Lower lobe of right lung (tissue), 2 donors: Measurements from ENCODE around the gene CFB. TPM values are rescaled to one million over a fixed set of nuclear protein-coding genes. Genes with fewer than 3 reads are reported as not detected.

Source experiments
- ATAC-seq, 2 donors: fragments of 200-7000 bp; cut with Tn5 transposase; one replicate each; pipeline ENCODE4 v1.9.1; 2020 to 2022; ENCODE audit warnings: mild to moderate bottlenecking in 2 of 2, moderate library complexity in 2 of 2
- DNase-seq: peaks from one replicate; pipeline ENCODE4 v3.0.0-alpha.2; 2020
- H3K27ac ChIP-seq: fragments of 200-600 bp; one replicate; pipeline ENCODE4 v1.8.0; 2022
- H3K27me3 ChIP-seq: fragments of 200-600 bp; one replicate; pipeline ENCODE4 v1.8.0; 2022; ENCODE audit warnings: low read depth
- H3K36me3 ChIP-seq: fragments of 200-600 bp; one replicate; pipeline ENCODE4 v1.8.0; 2022; ENCODE audit warnings: mild to moderate bottlenecking
- H3K4me1 ChIP-seq: fragments of 200-600 bp; one replicate; pipeline ENCODE4 v1.8.0; 2022
- H3K4me3 ChIP-seq: fragments of 200-600 bp; one replicate; pipeline ENCODE4 v1.8.0; 2022; ENCODE audit warnings: mild to moderate bottlenecking
- H3K9me3 ChIP-seq: fragments of 200-600 bp; one replicate; pipeline ENCODE4 v1.8.0; 2022
- intact Hi-C: fragments of 100-400 bp; cut with DNase I; formaldehyde crosslinking; loops from one replicate; pipeline ENCODE4 v1.11.0; 2022
- total RNA-seq: library from RNA; stranded (reverse); fragmentation: NEBNext Ultra II Directional; extraction: Animal tissue kit (Norgen Biotek cat#: 25700); gene quantifications from one replicate; pipeline ENCODE4 v1.2.1, GENCODE V29; 2021
- TF ChIP-seq, protein P1 (sequence below): fragments of 200-600 bp; IDR thresholded peaks from one replicate; pipeline ENCODE4 v1.8.0; 2022; ENCODE audit warnings: antibody characterized with exemption, mild to moderate bottlenecking
- donor health status: DM: no; HTN: yes; CAD: no; lungs with severe emphysema.

The CFB gene
- total RNA-seq, 1 donor from 2014 or later = 85.6 TPM

DNA sequence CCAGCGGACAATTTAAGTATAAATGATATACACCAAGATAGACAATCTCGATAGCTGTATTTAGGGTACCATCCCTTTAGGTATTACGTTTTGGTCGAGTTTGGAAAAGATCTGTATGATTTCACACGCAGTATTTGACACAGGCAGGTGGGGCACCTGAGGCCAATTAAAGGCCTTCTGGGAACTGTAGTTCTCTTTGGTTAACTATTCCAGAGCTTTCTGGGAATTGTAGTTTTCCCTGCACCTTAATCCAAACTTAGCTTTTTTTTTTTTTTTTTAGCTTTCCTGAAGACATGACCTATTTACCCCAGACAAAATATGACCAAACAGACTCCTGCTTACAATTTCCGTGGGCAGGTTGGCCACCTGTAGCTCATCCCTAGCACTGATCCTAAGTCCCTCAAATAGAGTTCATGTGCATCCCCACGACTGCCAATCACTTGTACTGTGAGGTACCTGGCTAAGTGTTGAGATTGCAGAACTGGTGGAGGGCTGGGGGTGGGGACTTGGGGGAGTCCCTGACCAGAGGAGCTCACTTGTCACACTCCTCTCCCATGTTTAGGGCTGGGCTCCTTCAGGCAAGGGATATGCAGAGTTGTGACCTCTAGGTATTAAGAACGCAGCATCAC is 47.4 kb upstream of the CFB start:
- Histone ChIP-seq H3K27ac (peak overlapping the region; percentile 84), H3K9me3 (no peaks in the 10 kb centered on the region), H3K4me3 (peak overlapping the region; percentile 97), H3K36me3 (peaks cover 26% of the 10 kb centered on the region), H3K4me1 (peaks cover 39% of the 10 kb centered on the region), H3K27me3 (no peaks in the 10 kb centered on the region)
- intact Hi-C loops = no loop called here
- TF ChIP-seq, protein P1, sequence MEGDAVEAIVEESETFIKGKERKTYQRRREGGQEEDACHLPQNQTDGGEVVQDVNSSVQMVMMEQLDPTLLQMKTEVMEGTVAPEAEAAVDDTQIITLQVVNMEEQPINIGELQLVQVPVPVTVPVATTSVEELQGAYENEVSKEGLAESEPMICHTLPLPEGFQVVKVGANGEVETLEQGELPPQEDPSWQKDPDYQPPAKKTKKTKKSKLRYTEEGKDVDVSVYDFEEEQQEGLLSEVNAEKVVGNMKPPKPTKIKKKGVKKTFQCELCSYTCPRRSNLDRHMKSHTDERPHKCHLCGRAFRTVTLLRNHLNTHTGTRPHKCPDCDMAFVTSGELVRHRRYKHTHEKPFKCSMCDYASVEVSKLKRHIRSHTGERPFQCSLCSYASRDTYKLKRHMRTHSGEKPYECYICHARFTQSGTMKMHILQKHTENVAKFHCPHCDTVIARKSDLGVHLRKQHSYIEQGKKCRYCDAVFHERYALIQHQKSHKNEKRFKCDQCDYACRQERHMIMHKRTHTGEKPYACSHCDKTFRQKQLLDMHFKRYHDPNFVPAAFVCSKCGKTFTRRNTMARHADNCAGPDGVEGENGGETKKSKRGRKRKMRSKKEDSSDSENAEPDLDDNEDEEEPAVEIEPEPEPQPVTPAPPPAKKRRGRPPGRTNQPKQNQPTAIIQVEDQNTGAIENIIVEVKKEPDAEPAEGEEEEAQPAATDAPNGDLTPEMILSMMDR = no peak
- ATAC-seq (peak in 1 of 2 donors; percentile 59), DNase-seq (no peak)

- Histone ChIP-seq H3K9me3 (no peaks in the 10 kb centered on the region), H3K4me1 (peaks cover 39% of the 10 kb centered on the region), H3K36me3 (peaks cover 19% of the 10 kb centered on the region), H3K27me3 (no peaks in the 10 kb centered on the region), H3K4me3 (no peak overlapping the region), H3K27ac (no peak overlapping the region)
- TF ChIP-seq, protein P1 = no peak
- DNase-seq = no peak
- ATAC-seq = no peak
- intact Hi-C loops = no loop called here
Observed at GRCh38 chr6:31899215-31899614, 46.7 kb upstream of the CFB start.

- intact Hi-C loops = no loop called here
Observed at GRCh38 chr6:31899882-31900722, 45.8 kb upstream of the CFB start.

GRCh38 chr6:31900917-31901414 is 44.9 kb upstream of the CFB start:
- Histone ChIP-seq H3K27ac (no peak overlapping the region), H3K9me3 (no peaks in the 10 kb centered on the region), H3K4me3 (peak overlapping the region; percentile 83), H3K27me3 (no peaks in the 10 kb centered on the region), H3K4me1 (peaks cover 39% of the 10 kb centered on the region), H3K36me3 (peaks cover 2% of the 10 kb centered on the region)
- TF ChIP-seq, protein P1 = no peak
- ATAC-seq (no peak), DNase-seq (no peak)
- intact Hi-C loops = no loop called here

More at GRCh38 chr6:31899882-31900722, 45.8 kb upstream of the CFB start:
- Histone ChIP-seq H3K27me3 (no peaks in the 10 kb centered on the region), H3K4me3 (no peak overlapping the region), H3K36me3 (peaks cover 10% of the 10 kb centered on the region), H3K4me1 (peaks cover 39% of the 10 kb centered on the region), H3K9me3 (no peaks in the 10 kb centered on the region), H3K27ac (no peak overlapping the region)
- TF ChIP-seq, protein P1 = no peak
- DNase-seq (no peak), ATAC-seq (no peak)

DNA sequence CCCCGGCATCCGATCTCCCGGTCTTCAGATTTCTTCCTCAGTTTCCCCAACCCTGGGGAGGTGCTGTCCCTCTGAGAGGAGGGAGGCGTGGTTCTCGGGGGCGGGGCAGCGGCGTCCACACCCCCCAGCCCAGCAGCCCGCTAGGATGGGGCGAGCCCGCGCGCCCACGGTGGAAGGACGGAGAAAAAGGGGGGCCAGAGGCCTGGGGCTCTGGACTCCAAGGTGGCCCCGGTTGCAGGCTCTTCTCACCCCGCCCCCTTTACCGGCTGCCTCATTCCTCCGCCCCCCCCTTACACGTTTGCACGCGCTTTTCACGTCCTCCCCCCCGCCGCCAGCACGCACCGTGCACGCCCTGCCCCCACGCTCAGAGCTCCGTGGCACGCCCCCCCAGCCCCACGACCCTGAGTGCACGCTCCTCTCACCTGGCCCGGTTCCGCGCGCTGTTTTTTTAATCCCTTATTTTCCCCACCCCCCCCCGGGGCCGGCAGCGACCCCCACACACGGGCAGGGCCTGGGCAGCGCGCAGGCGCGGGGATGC is 44.4 kb upstream of the CFB start:
- H3K27ac ChIP-seq = no peak overlapping the region
- no peaks in the 10 kb centered on the region for H3K9me3 ChIP-seq
- peak overlapping the region; percentile 83 for H3K4me3 ChIP-seq
- peaks cover 35% of the 10 kb centered on the region for H3K4me1 ChIP-seq
- ATAC-seq = peak; percentile 21 to 22
- no peaks in the 10 kb centered on the region for H3K27me3 ChIP-seq
- peak; percentile 75 for DNase-seq
- no peaks in the 10 kb centered on the region for H3K36me3 ChIP-seq
- intact Hi-C loops = no loop called here
- TF ChIP-seq, protein P1 = no peak
